SK-N-SH treated with all-trans-retinoic acid at 6 μM for 48 hours (cell line): ENCODE measurements around the gene C1orf105.

Experiments used
- BACH2 ChIP-seq: fragments of 250-450 bp; sonication (Bioruptor Pico); IDR thresholded peaks from 2 replicates; pipeline ENCODE4 v1.9.0; 2021; ENCODE audit warnings: mild to moderate bottlenecking, borderline replicate concordance
- ISL1 ChIP-seq: fragments of 250-450 bp; sonication (Bioruptor Pico); IDR thresholded peaks from 2 replicates; pipeline ENCODE4 v2.1.2; 2022; ENCODE audit warnings: mild to moderate bottlenecking, moderate library complexity
- OSR1 ChIP-seq: fragments of 250-450 bp; sonication (Bioruptor Pico); IDR thresholded peaks from 2 replicates; pipeline ENCODE4 v1.8.0; 2022; ENCODE audit warnings: moderate library complexity, mild to moderate bottlenecking, inconsistent platforms
- PATZ1 ChIP-seq: fragments of 250-450 bp; sonication (Bioruptor Pico); IDR thresholded peaks from 2 replicates; pipeline ENCODE4 v1.8.0; 2020; ENCODE audit warnings: mild to moderate bottlenecking, moderate library complexity, borderline replicate concordance
- POU6F1 ChIP-seq: fragments of 250-450 bp; sonication (Bioruptor Pico); IDR thresholded peaks from 2 replicates; pipeline ENCODE4 v1.8.0; 2021; ENCODE audit warnings: low read depth, mild to moderate bottlenecking, moderate library complexity, borderline replicate concordance
- RARB ChIP-seq: fragments of 250-450 bp; sonication (Bioruptor Pico); IDR thresholded peaks from 2 replicates; pipeline ENCODE4 v1.8.0; 2021; ENCODE audit warnings: mild to moderate bottlenecking, moderate library complexity
- ZFP3 ChIP-seq: fragments of 250-450 bp; sonication (Bioruptor Pico); IDR thresholded peaks from 2 replicates; pipeline ENCODE4 v1.5.0; 2020; ENCODE audit warnings: mild to moderate bottlenecking, moderate library complexity
- ZFP30 ChIP-seq: fragments of 450-650 bp; formaldehyde crosslinking; IDR thresholded peaks from 2 replicates; pipeline ENCODE4 v1.5.0; 2022; ENCODE audit warnings: mild to moderate bottlenecking, moderate library complexity
- ZNF70 ChIP-seq: fragments of 450-650 bp; formaldehyde crosslinking; IDR thresholded peaks from 2 replicates; pipeline ENCODE4 v1.5.0; 2020; ENCODE audit warnings: mild to moderate bottlenecking, moderate library complexity

GRCh38 chr1:172450524-172450885 lies 30.0 kb downstream of the C1orf105 start:
- TF ChIP-seq RARB (no peak), PATZ1 (CRISPR knock-in tag) (no peak), ZFP3 (CRISPR knock-in tag) (no peak), ZNF70 (CRISPR knock-in tag) (no peak), BACH2 (CRISPR knock-in tag) (no peak), ZFP30 (CRISPR knock-in tag) (no peak), OSR1 (CRISPR knock-in tag) (no peak), ISL1 (no peak), POU6F1 (CRISPR knock-in tag) (no peak)
